Thyroid gland (tissue), 4 donors: Measurements from ENCODE around the gene LETM1.

Experiments used
- POLR2A ChIP-seq, 2 donors: fragments of 450-650 bp; IDR thresholded peaks; one replicate each; pipeline ENCODE4 v1.6.1; 2017; ENCODE audit warnings: antibody characterized with exemption in 2 of 2, mild to moderate bottlenecking in 2 of 2, moderate library complexity in 1 of 2
- TF ChIP-seq, protein P1 (sequence below), 6 experiments: fragments of 200-600 bp in 3 of 6; fragments of 450-650 bp in 3 of 6; sonication (generic) in 3 of 6; IDR thresholded peaks; one replicate each; pipeline ENCODE4 v1.5.1; 2016 to 2019; ENCODE audit warnings: antibody characterized with exemption in 6 of 6, mild to moderate bottlenecking in 2 of 6, inconsistent platforms in 1 of 6, moderate library complexity in 1 of 6

DNA sequence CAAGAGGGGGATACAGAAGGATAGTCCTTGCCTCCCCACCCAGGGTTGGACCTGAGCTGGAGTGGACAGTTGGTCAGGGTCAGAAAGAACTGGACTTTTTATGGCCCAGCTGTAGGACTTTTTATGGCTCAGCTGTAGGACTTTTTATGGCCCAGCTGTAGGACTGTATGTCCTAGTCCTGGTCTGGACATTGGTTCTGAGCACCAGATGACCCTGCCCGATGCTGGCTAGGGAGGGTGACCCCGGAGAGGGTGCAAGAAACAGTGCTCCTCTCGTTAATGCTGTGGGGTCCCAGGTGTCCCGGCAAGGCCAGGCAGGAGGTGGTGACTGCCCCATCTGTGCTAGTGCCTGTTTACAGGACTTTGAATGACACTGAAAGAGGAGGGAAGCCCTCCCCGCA lies 2.0 kb upstream of the LETM1 start:
- TF ChIP-seq, protein P1, sequence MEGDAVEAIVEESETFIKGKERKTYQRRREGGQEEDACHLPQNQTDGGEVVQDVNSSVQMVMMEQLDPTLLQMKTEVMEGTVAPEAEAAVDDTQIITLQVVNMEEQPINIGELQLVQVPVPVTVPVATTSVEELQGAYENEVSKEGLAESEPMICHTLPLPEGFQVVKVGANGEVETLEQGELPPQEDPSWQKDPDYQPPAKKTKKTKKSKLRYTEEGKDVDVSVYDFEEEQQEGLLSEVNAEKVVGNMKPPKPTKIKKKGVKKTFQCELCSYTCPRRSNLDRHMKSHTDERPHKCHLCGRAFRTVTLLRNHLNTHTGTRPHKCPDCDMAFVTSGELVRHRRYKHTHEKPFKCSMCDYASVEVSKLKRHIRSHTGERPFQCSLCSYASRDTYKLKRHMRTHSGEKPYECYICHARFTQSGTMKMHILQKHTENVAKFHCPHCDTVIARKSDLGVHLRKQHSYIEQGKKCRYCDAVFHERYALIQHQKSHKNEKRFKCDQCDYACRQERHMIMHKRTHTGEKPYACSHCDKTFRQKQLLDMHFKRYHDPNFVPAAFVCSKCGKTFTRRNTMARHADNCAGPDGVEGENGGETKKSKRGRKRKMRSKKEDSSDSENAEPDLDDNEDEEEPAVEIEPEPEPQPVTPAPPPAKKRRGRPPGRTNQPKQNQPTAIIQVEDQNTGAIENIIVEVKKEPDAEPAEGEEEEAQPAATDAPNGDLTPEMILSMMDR (IDR thresholded peaks at IDR 0.05): no peak
- no peak for TF ChIP-seq POLR2A (IDR thresholded peaks at IDR 0.05)
